GM12873 (cell line): ENCODE measurements around the gene LRRC3B.

Experiments
- TF ChIP-seq, protein P1 (sequence below): IDR thresholded peaks from 2 replicates; pipeline ENCODE4 v1.5.1; 2012; ENCODE audit warnings: low read depth, mild to moderate bottlenecking, moderate library complexity, low read length, control low read depth; ENCODE audit not compliant: insufficient read depth; ENCODE audit errors: missing control alignments

Gene LRRC3B

DNA sequence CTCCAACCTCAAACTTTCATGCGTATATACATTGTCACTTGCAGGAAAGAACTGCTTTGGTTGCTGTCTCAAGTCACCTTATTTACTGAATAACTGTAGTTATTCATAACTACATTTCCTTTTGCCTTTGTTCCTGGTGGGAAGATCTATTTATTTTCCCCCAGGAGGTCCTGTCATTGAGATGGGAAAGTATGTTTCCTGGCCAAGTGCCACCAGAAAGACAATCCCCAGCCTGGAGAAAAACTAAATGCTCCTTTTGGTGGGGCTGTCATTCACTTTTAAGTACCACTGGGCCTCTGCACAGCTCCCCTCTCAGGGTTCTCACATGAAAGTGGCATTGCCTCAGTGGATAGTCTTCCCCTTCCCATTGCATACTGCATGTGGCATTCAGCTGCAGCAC lies 59.8 kb downstream of the LRRC3B start:
- TF ChIP-seq, protein P1, sequence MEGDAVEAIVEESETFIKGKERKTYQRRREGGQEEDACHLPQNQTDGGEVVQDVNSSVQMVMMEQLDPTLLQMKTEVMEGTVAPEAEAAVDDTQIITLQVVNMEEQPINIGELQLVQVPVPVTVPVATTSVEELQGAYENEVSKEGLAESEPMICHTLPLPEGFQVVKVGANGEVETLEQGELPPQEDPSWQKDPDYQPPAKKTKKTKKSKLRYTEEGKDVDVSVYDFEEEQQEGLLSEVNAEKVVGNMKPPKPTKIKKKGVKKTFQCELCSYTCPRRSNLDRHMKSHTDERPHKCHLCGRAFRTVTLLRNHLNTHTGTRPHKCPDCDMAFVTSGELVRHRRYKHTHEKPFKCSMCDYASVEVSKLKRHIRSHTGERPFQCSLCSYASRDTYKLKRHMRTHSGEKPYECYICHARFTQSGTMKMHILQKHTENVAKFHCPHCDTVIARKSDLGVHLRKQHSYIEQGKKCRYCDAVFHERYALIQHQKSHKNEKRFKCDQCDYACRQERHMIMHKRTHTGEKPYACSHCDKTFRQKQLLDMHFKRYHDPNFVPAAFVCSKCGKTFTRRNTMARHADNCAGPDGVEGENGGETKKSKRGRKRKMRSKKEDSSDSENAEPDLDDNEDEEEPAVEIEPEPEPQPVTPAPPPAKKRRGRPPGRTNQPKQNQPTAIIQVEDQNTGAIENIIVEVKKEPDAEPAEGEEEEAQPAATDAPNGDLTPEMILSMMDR: no peak

DNA sequence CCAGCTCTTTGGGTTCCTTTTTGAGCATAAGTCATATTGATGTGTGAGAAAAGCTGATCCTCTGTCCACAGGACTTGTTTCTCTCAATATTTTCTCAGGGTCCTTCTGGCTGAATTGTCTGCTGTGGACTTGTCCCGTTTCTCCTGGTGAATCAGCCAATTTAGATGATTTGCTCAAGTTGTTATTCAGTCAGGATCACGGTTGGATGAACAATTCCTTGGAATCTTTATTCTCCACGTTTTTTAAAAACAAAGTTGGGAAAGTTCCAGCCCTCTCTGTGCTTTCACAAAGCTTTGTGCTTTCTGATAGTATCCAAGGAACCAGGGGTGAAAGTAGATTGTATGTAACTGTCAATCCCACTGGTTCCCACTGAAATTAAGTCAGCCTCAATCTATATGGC lies 61.3 kb downstream of the LRRC3B start:
- TF ChIP-seq, protein P1: no peak

DNA sequence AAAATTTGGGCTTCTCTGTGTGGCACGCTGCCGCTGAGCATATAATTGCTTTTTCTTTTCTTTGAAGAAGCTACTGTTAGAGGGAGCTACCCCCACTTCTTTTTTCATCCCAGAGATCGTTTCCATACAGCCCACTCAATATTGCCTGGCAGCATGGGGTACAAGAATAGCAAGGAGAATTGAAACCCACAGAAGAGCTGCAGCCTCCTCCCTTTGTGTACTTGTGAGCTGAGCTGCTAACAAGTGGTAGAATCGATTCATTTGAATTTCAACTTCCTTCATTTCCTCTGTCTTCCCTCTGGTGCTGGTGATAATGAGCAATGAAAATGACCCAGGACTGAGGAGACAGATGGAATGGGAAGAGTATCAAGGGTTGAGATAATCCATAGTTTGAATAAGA lies 64.9 kb downstream of the LRRC3B start:
- TF ChIP-seq, protein P1: no peak

DNA sequence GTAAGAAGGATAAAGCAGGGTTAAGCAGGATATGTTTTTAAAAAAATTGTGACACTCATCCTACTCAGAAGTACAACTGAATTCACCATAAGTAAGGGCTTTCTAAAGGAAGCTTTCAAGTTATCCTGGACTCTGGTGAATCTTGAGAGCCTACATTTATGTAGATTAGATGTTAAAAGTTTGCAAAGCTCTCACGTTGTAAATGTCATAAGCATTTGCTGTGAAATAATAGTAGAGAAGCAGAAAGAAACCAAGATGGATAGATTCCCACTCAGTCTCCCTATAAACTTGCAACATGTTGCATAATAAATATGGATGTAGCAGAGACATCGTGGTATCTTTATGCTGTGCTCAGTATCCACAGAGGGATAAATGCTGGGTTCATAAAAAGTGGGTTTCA lies 77.0 kb downstream of the LRRC3B start:
- TF ChIP-seq, protein P1: no peak

DNA sequence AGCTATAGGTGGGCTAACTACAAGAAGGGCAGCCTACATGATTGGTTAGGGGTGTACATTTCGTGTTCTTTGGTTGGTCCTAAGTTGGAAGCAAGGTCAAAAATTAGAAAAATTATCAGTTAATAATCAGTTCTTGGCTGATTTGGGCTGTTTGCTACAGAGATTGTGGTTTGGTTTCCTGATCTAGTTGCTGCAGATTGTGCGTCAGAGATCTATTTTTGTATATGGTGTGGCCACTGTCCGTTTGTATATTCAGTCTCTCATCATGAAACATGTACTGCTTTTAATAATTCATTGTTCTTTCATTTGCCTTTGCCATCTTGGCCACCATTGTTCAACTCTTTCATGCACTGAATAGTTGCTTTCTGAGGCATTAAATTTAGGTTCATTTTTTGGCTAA lies 80.9 kb downstream of the LRRC3B start:
- TF ChIP-seq, protein P1: no peak

DNA sequence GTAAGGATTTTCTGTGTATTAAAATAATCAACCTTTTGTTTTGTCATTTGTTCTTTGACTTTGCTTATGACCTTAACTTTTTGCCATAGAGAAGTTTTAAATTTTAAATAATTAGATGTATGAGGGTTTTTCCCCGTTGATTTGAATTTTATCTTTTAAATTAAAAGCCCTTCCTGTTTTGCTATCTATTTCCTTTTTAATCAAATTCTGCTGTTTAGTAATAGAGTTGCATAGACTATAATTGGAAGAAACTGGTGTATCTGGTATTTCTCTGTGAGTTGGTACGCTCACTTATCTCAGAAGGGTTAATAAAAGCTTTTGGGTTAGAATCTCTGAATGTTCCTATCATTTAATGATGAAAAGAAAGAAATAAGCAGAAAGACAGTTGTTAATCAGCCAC lies 82.2 kb downstream of the LRRC3B start:
- TF ChIP-seq, protein P1: no peak

DNA sequence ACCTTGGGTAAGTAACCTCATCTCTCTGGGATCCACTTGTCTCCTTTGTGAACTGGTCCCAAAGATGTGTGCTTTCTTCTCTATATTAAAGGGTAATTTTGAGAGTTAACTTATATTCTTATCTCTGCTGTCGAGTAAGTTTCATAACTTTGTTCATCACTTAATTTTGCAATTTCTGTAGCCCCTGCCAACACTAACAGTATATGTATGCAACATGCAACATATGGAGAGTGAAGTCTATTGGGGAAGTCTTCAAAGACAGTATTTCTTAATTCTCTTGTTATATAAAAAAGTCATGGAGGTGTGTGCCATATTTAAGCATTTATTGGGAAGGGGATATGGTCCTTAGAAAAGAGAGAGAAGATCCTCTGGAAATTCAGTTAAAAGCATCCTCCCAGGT lies 85.9 kb downstream of the LRRC3B start:
- TF ChIP-seq, protein P1: no peak
